Measurements from ENCODE around the gene STARD9. TPM values are rescaled to one million over a fixed set of nuclear protein-coding genes. Genes with fewer than 3 reads are reported as not detected.
"Not testable (repeated sequence)": the region's sequence is repeated elsewhere in the genome, so short reads cannot be mapped to it uniquely, and the experiment has no call there.

STARD9 gene
- polyA plus RNA-seq, 1 of the 3 experiments (the other 2 are of a cell fraction), result 2.1 TPM

DNA sequence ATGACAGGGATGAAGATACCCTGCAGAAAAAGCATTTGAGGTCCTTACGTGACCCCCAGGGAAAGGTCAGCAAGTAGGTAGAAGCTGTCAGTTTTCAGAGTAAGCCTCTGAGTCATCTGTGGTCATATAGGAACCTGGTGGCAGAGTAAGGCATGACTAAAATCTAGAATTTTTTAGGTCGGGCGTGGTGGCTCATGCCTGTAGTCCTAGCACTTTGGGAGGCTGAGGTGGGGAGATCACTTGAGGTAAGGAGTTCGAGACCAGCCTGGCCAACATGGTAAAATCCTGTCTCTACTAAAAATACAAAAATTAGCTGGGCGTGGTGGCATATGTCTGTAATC is 104.7 kb downstream of the STARD9 start:
- H3K36me3 ChIP-seq (replicated peaks in 1 of 2; ENCODE audit: control insufficient read depth in 1 of 2, insufficient read depth in 2 of 2, low read length in 1 of 2), result peaks cover 19 to 79% of the 10 kb centered on the region in 2 experiments
- POLR2A ChIA-PET; H3K4me1 ChIP-seq (ENCODE audit: control insufficient read depth in 1 of 2, insufficient read depth in 2 of 2, low read depth in 1 of 2, low read length in 1 of 2); DNase-seq; H3K9ac ChIP-seq; H3K79me2 ChIP-seq (ENCODE audit: insufficient read depth); H3K4me2 ChIP-seq; H3K9me3 ChIP-seq; H2AFZ ChIP-seq (ENCODE audit: low read depth); H3K4me3 ChIP-seq (ENCODE audit: low read depth in 2 of 2, low read length in 1 of 2); H4K20me1 ChIP-seq (ENCODE audit: insufficient read depth); H3K9me2 ChIP-seq; H3K27me3 ChIP-seq (ENCODE audit: insufficient read depth); H3F3A ChIP-seq (replicated peaks; ENCODE audit: insufficient read depth); H3K27ac ChIP-seq (ENCODE audit: low read depth in 2 of 2, low read length in 1 of 2): not testable (repeated sequence)
- WGBS (ENCODE audit: low lambda C conversion rate), result 91% methylated on average over 5 of the region's 5 CpGs
- 0 out of 2 replicates have a peak, but pooled peaks have one; percentile 4 for TF ChIP-seq FOSL2 (IDR thresholded peaks at IDR 0.05; ENCODE audit: borderline replicate concordance, low read depth)
- CTCF ChIA-PET, result interaction anchor here (1.1 to 2.0 kb wide), 2 partner anchors 56 to 247 kb away, joined by 3 to 8 read pairs; no protein-coding TSS in a partner anchor

DNA sequence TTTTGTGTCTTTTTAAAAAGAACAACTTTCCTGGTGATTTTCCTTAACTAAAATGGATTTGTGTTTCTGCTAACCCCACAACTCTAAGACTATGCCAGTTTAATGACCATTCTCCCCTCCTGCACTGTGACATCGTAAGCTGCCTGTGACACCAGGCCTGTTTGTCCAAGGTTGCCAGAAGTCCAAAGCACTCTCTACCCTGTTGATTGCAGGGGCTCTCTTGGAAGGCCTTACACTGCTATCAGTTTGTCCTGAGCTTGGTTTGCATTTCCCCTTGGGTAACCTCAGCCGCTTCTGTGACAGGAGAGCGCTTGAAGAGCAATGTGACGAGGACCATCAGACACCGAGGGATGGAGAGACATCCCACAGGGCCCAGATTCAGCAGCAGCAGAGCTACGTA is 105.7 kb downstream of the STARD9 start:
- Histone ChIP-seq H3K4me2 (no peak overlapping the region), H3K27ac (ENCODE audit: low read depth in 2 of 2, low read length in 1 of 2) (no peak overlapping the region), H3K79me2 (ENCODE audit: insufficient read depth) (no peaks in the 10 kb centered on the region), H3F3A (replicated peaks; ENCODE audit: insufficient read depth) (no peaks in the 10 kb centered on the region), H3K9ac (no peak overlapping the region), H3K4me1 (ENCODE audit: control insufficient read depth in 1 of 2, insufficient read depth in 2 of 2, low read depth in 1 of 2, low read length in 1 of 2) (no peaks in the 10 kb centered on the region; a peak in 1 of 4 replicates), H3K9me3 (no peaks in the 10 kb centered on the region), H3K36me3 (replicated peaks in 1 of 2; ENCODE audit: control insufficient read depth in 1 of 2, insufficient read depth in 2 of 2, low read length in 1 of 2) (peaks cover 17 to 72% of the 10 kb centered on the region in 2 experiments), H4K20me1 (ENCODE audit: insufficient read depth) (no peaks in the 10 kb centered on the region), H3K4me3 (ENCODE audit: low read depth in 2 of 2, low read length in 1 of 2) (no peak overlapping the region), H3K27me3 (ENCODE audit: insufficient read depth) (no peaks in the 10 kb centered on the region), H3K9me2 (no peaks in the 10 kb centered on the region), H2AFZ (ENCODE audit: low read depth) (no peak overlapping the region)
- CTCF ChIA-PET, result interaction anchor here (2.0 kb wide), 1 partner anchor 246 kb away, joined by 8 read pairs; no protein-coding TSS in a partner anchor
- WGBS (ENCODE audit: low lambda C conversion rate), result 96% methylated on average over 6 of the region's 6 CpGs
- DNase-seq, result no peak
- TF ChIP-seq TEAD4 (IDR thresholded peaks at IDR 0.05; ENCODE audit: borderline replicate concordance, insufficient read depth) (no peak), MEF2A (IDR thresholded peaks at IDR 0.05; ENCODE audit: borderline replicate concordance, low read depth) (no peak), EP300 (IDR thresholded peaks at IDR 0.05; ENCODE audit: borderline replicate concordance in 1 of 2, low read depth in 1 of 2, low read length in 1 of 2) (no peak), FOSL2 (IDR thresholded peaks at IDR 0.05; ENCODE audit: borderline replicate concordance, low read depth) (no peak), RAD21 (IDR thresholded peaks at IDR 0.05; ENCODE audit: low read length) (no peak), SIN3A (IDR thresholded peaks at IDR 0.05; ENCODE audit: borderline replicate concordance, low read depth, low read length) (no peak), TAF1 (IDR thresholded peaks at IDR 0.05; ENCODE audit: borderline replicate concordance, low read depth, low read length) (no peak), EZH2phosphoT487 (IDR thresholded peaks at IDR 0.05; ENCODE audit: borderline replicate concordance, low read depth) (no peak), PBX3 (IDR thresholded peaks at IDR 0.05) (no peak), TCF12 (IDR thresholded peaks at IDR 0.05) (no peak), RXRA (IDR thresholded peaks at IDR 0.05; ENCODE audit: borderline replicate concordance, low read depth) (no peak), POLR2AphosphoS5 (IDR thresholded peaks at IDR 0.05; ENCODE audit: low read depth, low read length) (no peak)
- POLR2A ChIA-PET, result no interaction called here

DNA sequence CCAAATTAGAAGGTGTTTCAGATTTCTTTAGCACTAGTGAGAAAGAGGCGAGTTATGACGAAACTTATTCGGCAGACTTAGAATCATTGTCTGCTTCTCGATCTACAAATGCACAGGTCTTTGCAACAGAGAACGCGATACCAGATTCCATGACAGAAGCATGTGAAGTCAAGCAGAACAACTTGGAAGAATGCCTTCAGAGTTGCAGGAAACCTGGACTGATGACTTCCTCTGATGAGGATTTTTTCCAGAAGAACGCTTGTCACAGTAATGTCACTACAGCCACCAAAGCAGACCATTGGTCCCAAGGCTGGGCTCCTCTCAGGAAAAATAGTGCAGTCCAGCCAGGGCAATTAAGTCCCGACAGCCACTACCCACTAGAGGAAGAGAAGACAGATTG is 110.9 kb downstream of the STARD9 start:
- H3K36me3 ChIP-seq (replicated peaks in 1 of 2; ENCODE audit: control insufficient read depth in 1 of 2, insufficient read depth in 2 of 2, low read length in 1 of 2), result peaks cover 28 to 59% of the 10 kb centered on the region in 2 experiments
- POLR2A ChIA-PET, result no interaction called here
- no peak for TF ChIP-seq NFIC (IDR thresholded peaks at IDR 0.05; ENCODE audit: borderline replicate concordance)
- TF ChIP-seq ELF1 (IDR thresholded peaks at IDR 0.05), result no peak
- no peak for TF ChIP-seq EP300 (IDR thresholded peaks at IDR 0.05; ENCODE audit: borderline replicate concordance in 1 of 2, low read depth in 1 of 2, low read length in 1 of 2)
- no peak for TF ChIP-seq IRF3 (IDR thresholded peaks at IDR 0.05; ENCODE audit: low read depth, low read length)
- TF ChIP-seq USF2 (IDR thresholded peaks at IDR 0.05; ENCODE audit: borderline replicate concordance, low read depth, low read length), result no peak
- TF ChIP-seq MAX (IDR thresholded peaks at IDR 0.05; ENCODE audit: low read depth), result no peak
- no peak for TF ChIP-seq USF1 (IDR thresholded peaks at IDR 0.05; ENCODE audit: borderline replicate concordance, low read depth)
- TF ChIP-seq GABPA (IDR thresholded peaks at IDR 0.05; ENCODE audit: low read depth), result no peak
- no peak for TF ChIP-seq MXI1 (IDR thresholded peaks at IDR 0.05; ENCODE audit: low read depth, low read length)

More for the DNA sequence above, 110.9 kb downstream of the STARD9 start:
- no peak for DNase-seq
- CTCF ChIA-PET, result no interaction called here
- 97% methylated on average over 8 of the region's 8 CpGs for WGBS (ENCODE audit: low lambda C conversion rate)
- H4K20me1 ChIP-seq (ENCODE audit: insufficient read depth), result no peaks in the 10 kb centered on the region
- no peaks in the 10 kb centered on the region for H3K27me3 ChIP-seq (ENCODE audit: insufficient read depth)
- no peak overlapping the region for H3K4me3 ChIP-seq (ENCODE audit: low read depth in 2 of 2, low read length in 1 of 2)
- no peaks in the 10 kb centered on the region; a peak in 1 of 4 replicates for H3K4me1 ChIP-seq (ENCODE audit: control insufficient read depth in 1 of 2, insufficient read depth in 2 of 2, low read depth in 1 of 2, low read length in 1 of 2)
- H3F3A ChIP-seq (replicated peaks; ENCODE audit: insufficient read depth), result no peaks in the 10 kb centered on the region
- no peaks in the 10 kb centered on the region for H3K79me2 ChIP-seq (ENCODE audit: insufficient read depth)
- H3K27ac ChIP-seq (ENCODE audit: low read depth in 2 of 2, low read length in 1 of 2), result no peak overlapping the region
- H3K9me2 ChIP-seq, result no peaks in the 10 kb centered on the region
- no peak overlapping the region for H3K9ac ChIP-seq
- H3K9me3 ChIP-seq, result no peaks in the 10 kb centered on the region
- no peak overlapping the region for H3K4me2 ChIP-seq
- no peak overlapping the region for H2AFZ ChIP-seq (ENCODE audit: low read depth)
